ENCODE results near the gene ZNF322. TPM values are rescaled to one million over a fixed set of nuclear protein-coding genes. Genes with fewer than 3 reads are reported as not detected.

The ZNF322 gene
- total and polyA plus RNA-seq, 7 donors, result 4.2 to 13.6 (median 9.0) TPM

DNA sequence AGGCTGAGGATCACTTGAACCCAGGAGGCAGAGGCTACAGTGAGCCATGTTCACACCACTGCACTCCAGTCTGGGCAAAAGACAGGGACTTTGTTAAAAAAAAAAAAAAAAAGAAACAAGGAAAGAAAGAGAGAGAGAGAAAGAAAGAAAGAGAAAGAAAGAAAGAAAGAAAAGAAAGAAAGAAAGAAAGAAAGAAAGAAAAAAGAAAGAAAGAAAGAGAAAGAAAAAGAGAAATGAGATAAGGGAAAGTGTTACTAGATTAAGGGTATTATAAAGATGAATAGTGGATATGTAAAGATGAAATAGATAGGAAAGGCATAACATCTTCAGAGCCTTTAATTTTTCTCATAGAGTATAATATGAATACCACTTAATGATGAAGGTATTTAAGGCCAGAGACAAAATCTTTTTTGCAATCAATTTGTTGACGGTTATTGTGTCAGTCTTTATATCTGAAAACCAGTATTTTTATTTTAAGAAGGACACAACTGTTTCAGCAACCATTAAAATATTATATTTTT is 36.1 kb downstream of the ZNF322 start:
- WGBS, 3 donors, result 0 to 93% (median 41%) methylated on average over 1 of the region's 1 CpG
- Histone ChIP-seq H3K4me3 (no peak overlapping the region), H3K36me3 (ENCODE audit: insufficient read depth in 1 of 2, low read depth in 1 of 2) (no peaks in the 10 kb centered on the region), H3K9me3 (no peaks in the 10 kb centered on the region), H3K4me1 (no peaks in the 10 kb centered on the region), H3K27me3 (ENCODE audit: insufficient read depth in 3 of 3, low read length in 2 of 3) (no peaks in the 10 kb centered on the region), H3K27ac (no peak overlapping the region)
- ATAC-seq (no peak), DNase-seq (no peak)
- intact Hi-C loops (cut with DNase I), result no loop called here
- no peak for TF ChIP-seq CTCF (IDR thresholded peaks at IDR 0.05)

DNA sequence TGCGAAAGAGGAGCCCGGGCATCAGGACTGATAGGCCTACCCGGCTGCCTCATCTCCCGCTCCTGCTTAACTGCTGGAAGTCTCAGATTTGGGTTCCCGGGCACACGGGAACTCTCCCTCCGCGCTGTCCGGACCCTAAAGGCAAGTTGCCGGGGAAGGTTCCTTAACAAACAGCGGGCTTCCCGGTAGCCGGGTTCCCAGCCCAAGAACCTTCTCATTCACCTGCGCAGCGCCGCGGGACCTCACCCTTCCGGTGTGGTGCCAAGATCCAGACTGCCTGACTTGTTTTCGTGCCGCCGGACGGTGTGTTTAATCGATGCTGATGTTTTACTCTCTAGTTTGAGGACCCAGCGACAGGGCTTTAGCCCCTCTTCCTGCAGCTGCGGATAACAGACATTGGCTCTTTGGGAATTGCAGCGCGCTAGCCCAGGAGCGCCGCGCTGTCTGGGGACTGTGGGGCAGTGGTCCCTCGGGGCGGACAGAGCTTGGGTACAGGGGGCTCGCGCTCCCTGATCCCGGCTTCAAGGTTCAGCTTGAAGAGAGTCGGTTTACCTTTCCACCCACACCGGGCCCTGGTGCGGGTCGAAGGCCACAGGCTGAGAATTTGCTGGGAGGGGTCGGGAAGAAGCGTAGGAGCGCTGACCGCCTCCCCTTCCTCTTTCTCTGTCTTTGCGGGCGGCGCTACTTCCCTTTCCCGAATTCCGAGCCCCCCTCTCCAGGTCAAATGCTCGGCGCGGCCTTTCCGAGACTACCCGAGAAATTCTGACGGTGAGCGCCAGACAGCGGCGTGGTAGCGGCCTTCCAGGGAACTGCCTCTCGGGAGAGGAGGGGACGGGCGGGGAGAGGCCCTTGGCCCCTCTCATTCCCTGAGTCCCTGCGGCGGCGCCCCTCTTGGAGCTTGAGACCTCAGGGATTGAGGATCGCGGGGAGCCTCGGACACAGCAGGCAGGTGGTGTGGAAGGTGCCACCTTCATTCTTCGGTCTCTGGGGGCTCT is 45.6 kb downstream of the ZNF322 start:
- DNase-seq (no peak), ATAC-seq (no peak)
- Histone ChIP-seq H3K4me3 (peak overlapping the region; percentile 52), H3K27me3 (ENCODE audit: insufficient read depth in 3 of 3, low read length in 2 of 3) (peaks cover 0 to 48% (median 11%) of the 10 kb centered on the region in 3 donors), H3K36me3 (ENCODE audit: insufficient read depth in 1 of 2, low read depth in 1 of 2) (no peaks in the 10 kb centered on the region), H3K9me3 (no peaks in the 10 kb centered on the region), H3K4me1 (peaks cover 3% of the 10 kb centered on the region), H3K27ac (no peak overlapping the region)
- 3 to 4% (median 3%) methylated on average over 61 to 68 of the region's 68 CpGs for WGBS, 3 donors
- intact Hi-C loops (cut with DNase I), result no loop called here
- TF ChIP-seq CTCF (IDR thresholded peaks at IDR 0.05), result no peak

DNA sequence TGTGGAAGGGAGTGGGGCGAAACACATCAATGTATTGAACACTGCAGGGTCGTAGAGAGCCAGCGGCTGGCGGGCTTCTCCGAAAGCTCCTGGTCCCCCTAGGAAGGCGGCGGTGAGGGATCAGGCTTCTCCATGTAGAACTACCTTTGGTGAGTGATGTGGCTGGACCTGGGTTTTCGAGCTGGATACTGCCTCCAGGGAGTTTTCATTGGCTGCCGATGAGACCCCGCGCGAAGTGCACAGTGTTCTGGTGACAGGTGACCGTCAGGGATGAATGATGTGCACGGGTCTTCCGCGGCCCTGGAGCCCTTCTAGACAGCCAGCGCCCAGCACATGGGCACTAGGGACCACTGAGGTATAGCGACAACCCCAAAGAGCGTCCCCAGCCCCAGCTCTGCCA is 46.3 kb downstream of the ZNF322 start:
- Histone ChIP-seq H3K27ac (no peak overlapping the region), H3K4me1 (peaks cover 3% of the 10 kb centered on the region), H3K36me3 (ENCODE audit: insufficient read depth in 1 of 2, low read depth in 1 of 2) (no peaks in the 10 kb centered on the region), H3K27me3 (ENCODE audit: insufficient read depth in 3 of 3, low read length in 2 of 3) (peaks cover 0 to 48% (median 11%) of the 10 kb centered on the region in 3 donors), H3K9me3 (no peaks in the 10 kb centered on the region), H3K4me3 (no peak overlapping the region)
- intact Hi-C loops (cut with DNase I), result no loop called here
- ATAC-seq (no peak), DNase-seq (no peak)
- TF ChIP-seq CTCF (IDR thresholded peaks at IDR 0.05), result no peak
- 24 to 31% (median 27%) methylated on average over 19 of the region's 19 CpGs for WGBS, 3 donors

DNA sequence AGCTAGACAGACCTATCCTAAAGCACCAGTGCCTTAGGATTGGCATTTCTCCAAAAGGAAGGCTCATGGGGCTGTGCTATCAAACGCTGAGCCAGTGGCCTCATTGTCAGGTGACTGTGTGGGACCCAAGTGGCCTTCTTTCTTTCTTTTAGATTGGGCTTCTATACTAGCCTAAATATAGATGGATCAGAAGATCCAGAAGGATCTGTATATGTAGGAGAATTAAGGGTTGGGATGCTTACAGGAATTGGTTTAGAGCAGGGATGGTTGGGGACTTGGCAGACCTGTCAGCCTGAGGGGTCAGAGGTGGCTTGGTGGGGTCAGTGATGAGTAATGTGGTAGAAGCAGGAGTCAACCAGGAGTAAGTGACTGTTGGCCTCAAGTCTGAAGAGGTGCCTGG is 47.9 kb downstream of the ZNF322 start:
- H3K27ac ChIP-seq, result no peak overlapping the region
- H3K4me3 ChIP-seq, result no peak overlapping the region
- ATAC-seq (no peak), DNase-seq (no peak)
- H3K36me3 ChIP-seq (ENCODE audit: insufficient read depth in 1 of 2, low read depth in 1 of 2), result no peaks in the 10 kb centered on the region
- WGBS, 3 donors, result 15 to 30% (median 15%) methylated on average over 1 of the region's 1 CpG
- H3K27me3 ChIP-seq (ENCODE audit: insufficient read depth in 3 of 3, low read length in 2 of 3), result peaks cover 0 to 37% (median 11%) of the 10 kb centered on the region in 3 donors
- intact Hi-C loops (cut with DNase I), result no loop called here
- no peak for TF ChIP-seq CTCF (IDR thresholded peaks at IDR 0.05)
- peaks cover 3% of the 10 kb centered on the region for H3K4me1 ChIP-seq
- H3K9me3 ChIP-seq, result no peaks in the 10 kb centered on the region
